Activated CD8-positive, alpha-beta memory T cell treated with anti-CD3 and anti-CD28 coated beads for 48 hours (primary cell): ENCODE measurements around the gene GTF3C6.
"Not testable (repeated sequence)": the region's sequence is repeated elsewhere in the genome, so short reads cannot be mapped to it uniquely, and the experiment has no call there.

Experiments used
- DNase-seq, 3 experiments: peaks; one replicate each; pipeline ENCODE4 v3.0.0-alpha.2; 2020; ENCODE audit warnings: low read depth in 2 of 3, low spot score in 2 of 3

The GTF3C6 gene

DNA sequence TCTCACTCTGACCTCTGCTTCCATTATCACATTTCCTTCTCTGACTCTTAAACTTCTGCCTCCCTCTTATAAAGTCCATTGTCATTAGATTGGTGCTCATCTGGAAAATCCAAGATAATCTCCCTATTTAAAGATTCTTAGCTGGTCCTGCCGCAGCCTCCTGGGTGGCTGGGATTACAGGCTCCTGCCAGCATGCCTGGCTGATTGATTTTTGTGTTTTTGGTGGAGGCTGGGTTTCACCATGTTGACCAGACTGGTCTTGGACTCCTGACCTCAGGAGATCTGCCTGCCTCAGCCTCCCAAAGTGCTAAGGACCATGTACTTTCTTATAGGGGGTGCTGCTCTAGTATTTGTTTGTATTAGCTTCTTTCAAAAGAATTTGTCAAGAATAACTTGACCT is 18.1 kb downstream of the GTF3C6 start:
- DNase-seq, result no peak

DNA sequence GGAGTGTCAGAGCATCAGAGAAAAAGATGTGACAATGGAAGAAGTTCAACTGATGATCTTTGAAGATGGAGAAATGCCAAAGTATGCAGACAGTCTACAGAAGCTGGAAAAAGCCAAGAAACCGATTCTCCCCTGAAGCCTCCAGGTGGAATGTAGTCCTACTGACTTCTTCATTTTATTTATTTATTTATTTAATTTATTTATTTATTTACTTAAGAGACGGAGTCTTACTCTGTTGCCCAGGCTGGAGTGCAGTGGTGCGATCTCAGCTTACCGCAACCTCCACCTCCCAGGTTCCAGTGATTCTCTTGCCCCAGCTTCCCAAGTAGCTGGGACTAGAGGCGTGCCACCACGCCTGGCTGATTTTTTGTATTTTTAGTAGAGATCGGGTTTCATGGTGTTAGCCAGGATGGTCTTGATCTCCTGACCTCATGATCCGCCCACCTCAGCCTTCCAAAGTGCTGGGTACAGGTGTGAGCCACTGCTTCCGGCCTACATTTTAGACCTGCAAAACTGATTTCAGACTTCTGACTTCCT is 21.1 kb downstream of the GTF3C6 start:
- DNase-seq, result no peak

DNA sequence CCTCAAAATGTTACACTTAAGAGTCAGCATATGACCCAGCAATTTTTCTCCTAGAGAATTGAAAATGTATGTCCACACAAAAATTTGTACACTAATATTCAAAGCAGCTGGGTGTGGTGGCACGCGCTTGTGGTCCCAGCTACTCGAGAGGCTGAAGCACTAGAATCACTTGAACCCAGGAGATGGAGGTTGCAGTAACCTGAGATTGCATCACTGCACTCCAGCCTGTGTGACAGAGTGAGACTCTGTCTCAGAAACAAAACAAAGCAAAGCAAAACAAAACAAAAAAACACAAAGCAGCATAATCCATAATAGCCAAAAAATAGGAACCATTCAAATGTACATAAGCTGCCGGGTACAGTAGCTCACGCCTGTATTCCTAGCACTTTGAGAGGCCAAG is 21.7 kb downstream of the GTF3C6 start:
- DNase-seq, result no peak

DNA sequence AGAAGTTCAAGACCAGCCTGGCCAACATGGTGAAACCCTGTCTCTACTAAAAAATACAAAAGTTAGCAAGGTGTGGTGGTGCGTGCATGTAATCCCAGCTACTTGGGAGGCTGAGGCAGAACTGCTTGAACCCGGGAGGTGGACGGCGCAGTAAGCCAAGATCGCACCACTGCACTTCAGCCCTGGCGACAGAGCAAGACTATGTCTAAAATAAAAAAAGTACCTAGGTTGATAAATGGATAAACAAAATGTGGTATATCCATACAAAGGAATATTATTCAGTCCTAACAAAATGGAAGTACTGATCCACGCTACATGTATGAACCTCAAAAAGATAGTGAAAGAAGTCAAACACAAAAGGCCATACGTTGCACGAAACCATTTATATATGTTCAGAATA is 22.1 kb downstream of the GTF3C6 start:
- DNase-seq, result no peak

DNA sequence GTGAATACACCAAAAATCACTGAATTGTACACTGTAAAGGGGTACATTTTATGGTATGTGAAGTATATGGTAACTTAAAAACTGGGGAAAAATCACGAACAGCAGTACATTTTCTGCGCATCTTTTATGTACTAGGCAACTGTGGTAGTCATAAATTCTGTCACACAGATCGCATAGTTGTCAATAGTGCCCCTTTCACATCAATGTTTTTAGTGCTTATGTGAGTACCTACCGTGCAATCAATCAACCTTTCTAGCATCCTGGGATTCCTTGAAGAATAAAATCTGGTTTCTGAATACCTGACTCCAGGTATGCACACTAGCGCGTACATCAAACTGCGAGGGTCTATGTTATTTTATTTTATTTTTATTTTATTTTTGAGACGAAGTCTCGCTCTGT is 22.7 kb downstream of the GTF3C6 start:
- DNase-seq, result no peak

DNA sequence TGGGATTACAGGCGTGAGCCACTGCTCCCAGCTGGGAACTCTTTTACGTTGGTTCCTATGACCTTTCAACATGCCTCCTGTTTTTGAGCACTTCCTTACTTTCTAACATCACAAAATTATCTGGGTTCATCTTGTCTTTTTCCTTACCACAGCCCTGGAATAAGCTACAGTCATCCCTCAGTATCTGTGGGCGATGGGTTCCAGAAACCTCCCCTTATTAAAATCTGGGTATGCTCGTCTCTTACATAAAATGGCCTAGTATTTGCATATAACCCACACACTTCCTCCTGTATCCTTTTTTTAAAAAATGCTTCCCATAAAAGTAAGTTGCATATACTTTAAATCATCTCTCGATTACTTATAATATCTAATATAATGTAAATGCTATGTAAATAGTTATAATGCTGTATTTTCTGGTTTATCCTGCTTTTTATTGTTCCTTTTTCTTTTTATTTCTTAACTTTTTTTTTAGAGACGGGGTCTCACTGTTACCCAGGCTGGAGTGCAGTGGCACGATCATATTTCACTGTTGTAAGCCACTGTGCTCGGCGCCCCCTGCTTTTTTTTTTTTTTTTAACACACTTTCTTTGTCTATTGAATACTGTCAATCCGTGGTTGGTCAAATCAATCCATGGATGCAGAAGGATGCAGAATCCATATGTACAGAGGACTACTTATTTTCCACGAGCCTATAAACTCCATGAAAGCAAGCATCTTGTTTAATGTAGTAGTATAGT is 32.5 kb downstream of the GTF3C6 start:
- no peak for DNase-seq

DNA sequence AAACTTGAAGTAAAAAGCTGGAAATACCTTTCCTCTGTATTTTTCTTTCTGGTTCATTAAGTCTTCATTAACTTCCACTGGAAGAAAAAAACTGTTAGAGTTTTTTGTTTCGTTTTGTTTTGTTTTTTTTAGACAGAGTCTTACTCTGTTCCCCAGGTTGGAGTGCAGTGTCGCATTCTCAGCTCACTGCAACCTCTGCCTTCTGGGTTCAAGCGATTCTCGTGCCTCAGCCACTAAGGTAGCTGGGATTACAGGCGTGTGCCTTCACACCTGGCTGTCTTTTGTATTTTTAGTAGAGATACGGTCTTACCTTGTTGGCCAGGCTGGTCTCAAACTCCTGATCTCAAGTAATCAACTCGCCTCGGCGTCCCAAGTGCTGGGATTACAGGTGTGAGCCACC is 38.2 kb downstream of the GTF3C6 start:
- DNase-seq, result no peak

DNA sequence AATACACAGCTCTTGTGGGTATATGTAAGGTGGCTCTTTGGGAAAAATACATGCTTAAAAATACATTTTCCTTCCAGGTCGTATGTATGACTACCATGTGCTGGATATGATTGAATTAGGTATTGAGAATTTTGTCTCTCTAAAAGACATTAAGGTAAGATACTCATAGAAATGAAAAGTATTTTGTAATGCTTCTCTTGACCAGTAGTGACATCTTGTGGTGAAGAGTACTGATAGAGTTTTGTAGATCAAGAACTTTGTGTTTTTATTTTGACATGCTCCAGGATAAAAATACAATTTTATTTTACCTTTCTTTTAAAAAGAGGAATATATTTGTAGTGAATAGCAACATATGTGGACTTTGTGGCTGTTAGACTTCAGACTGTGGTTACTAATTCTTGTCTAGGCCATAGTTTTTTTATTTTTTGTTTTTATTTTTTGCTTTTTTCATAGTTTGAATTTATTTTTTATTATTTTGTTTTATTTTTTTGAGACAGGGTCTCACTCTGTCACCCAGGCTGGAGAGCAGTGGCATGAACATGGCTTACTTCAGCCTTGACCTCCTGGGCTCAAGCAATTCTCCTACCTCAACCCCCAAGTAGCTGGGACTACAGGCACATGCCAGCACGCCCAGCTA is 41.2 kb downstream of the GTF3C6 start:
- DNase-seq, result no peak

DNA sequence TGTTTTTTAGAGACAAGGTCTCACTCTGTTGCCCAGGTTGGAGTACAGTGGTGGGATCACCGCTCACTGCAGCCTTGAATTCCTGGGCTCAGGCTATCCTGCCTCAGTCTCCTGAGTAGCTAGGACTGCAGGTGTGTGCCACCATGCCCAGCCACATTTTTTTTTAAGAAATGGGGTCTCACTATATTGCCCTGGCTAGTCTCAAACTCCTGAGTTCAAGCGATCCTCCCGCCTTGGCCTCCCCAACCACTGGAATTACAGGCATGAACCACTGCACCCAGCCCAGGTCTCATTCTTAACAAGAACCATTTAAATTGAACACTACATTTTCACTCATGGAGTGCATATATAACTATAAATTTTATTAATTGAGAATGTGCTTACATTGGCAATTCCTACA is 43.8 kb downstream of the GTF3C6 start:
- DNase-seq, result no peak

DNA sequence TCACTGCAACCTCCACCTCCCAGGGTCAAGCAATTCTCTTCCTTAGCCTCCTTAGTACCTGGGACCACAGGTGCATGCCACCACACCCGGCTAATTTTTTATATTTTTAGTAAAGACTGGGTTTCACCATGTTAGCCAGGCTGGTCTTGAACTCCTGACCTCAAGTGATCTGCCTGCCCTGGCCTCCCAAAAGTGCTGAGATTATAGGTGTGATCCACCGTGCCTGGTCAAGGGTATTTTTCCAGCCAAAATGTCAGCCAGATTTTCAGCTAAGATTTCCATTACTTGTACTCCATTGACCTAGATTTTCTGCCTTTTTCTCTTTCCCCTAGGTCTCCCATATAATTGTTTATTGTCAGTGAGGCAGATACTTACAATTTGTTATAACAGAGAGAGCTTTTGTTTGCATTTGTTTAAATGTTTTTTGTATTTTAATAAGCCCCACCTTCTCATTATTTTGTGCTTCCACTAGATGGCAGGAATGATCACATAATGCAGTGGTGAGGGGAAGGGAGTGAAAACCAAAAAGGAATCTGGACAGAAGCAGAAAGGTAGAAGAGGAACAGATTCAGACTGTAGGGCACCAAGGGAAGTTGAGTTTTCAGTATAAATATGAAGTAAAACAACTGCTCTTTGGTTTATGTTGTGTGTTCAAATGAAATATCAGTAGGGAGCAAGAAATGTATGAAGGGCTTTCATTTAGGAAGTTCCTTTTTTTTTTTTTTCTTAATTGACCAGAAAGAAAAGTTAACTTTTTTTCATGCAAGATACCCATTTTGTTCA is 53.0 kb downstream of the GTF3C6 start:
- DNase-seq, result no peak

DNA sequence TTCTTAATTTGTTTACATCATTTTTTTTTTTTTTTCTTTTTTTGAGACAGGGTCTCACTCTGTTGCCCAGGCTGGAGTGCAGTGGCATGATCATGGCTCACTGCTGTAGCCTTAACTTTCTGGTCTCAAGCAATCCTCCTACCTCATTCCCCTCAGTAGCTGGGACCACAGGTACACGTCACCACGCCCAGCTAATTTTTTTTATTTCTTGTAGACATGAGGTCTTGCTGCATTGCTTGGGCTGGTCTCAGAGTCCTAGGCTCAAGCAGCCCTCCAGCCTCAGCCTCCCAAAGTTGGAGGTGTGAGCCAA is 53.6 kb downstream of the GTF3C6 start:
- no peak for DNase-seq

DNA sequence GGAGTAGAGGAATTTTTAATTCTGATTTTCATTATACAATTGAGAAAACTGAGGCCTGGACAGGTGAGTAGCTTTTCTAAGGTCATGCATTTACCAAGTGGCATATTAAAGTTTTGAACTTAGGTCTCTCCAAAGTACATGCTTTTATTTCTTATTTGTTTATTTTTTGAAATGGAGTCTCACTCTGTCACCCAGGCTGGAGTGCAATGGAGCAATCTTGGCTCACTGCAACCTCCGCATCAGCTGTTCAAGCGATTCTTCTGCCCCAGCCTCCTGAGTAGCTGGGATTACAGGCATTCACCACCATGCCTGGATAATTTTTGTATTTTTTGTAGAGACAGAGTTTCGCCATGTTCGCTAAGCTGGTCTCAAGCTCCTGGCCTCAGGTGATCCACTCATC is 54.0 kb downstream of the GTF3C6 start:
- DNase-seq, result not testable (repeated sequence)

DNA sequence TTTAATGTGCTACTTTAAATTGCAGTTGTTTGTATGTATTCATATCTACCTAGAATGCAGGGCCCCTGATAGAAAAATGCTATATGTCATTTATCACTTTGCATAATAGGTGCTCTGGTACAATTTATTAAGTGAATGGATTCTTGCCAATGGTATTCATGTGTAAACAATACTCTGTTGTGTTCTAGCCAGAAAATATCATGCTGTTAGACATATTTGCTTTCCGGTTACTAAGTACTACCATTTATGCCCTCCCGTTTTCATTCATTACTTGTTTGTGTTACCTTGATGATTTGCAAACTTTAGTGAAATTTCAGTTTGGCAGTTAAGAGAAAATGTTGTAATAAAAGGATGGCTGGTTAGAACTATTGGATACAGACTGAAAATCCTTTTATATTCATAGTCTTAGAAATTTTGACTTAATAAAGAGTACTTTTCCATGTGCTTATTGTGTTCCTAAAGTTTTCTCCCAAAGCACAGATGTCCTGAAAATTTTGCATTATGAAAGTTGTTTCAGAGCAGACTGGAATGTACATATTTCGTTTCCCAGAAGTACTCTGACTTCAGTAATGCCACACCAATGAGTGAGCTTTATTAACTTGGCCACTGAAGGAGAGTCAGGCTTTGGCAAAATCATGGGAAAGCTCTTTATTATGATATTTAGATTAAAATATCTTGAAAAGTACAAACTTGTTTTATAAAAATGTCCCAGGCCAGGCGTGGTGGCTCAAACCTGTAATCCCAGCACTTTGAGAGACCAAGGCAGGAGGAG is 54.8 kb downstream of the GTF3C6 start:
- no peak for DNase-seq

DNA sequence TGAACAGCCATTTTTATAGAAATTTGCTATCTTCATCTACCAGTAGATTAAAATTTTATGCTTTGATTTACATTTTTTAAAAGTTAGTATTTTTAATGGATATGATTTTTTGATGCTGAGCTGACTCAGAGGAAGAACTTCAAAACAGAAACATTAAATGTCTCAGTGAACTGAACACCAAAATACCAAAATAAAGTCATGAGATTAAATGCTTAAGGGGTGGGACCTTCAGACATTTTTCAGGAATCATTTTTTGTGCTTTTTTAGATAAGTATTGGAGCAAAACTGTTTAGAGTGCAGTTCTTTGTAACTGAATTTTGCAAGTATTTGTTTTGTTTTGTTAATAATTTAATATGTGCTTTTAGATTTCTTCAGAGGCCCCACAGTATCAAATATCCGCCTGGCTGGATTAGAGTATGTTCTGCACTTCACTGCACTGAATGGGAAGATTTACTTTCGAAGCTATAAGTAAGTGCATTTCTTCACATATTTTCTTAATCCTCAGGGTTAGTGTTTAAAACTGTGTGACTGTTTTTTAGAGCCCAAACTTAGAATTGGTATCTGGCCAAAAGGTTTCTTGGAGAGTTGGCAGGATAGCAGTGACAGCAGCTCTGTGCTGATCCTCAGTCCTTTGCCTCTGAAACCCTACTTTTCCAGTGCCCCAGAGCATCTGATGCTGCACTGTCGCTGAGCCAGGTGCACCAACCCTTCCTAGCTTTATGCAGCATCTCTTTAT is 57.1 kb downstream of the GTF3C6 start:
- no peak for DNase-seq

DNA sequence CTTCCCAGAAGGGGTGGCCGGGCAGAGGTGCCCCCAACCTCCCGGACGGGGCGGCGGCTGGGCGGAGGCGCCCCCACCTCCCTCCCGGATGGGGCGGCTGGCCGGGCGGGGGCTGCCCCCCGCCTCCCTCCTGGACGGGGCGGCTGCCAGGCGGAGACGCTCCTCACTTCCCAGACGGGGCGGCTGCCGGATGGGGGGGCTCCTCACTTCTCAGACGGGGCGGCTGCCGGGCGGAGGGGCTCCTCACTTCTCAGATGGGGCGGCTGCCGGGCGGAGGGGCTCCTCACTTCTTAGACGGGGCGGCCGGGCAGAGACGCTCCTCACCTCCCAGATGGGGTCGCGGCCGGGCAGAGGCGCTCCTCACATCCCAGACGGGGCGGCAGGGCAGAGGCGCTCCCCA is 58.7 kb downstream of the GTF3C6 start:
- not testable (repeated sequence) for DNase-seq
